NCI-H748 treated with DMSO at 0.1 percent for 48 hours (cell line): ENCODE data around the gene KRTAP25-1.

Source experiments
- DNase-seq: peaks from one replicate; lab custom pipeline; 2025; lab: John Stamatoyannopoulos, UW

Gene KRTAP25-1

GRCh38 chr21:30289215-30289614 is at the start of gene KRTAP25-1:
KRTAP25-1 (minus strand) TSS chr21:30289514; CDS start chr21:30289490, 24 bp downstream.
- DNase-seq, result no peak

GRCh38 chr21:30338717-30339116 is 49.4 kb upstream of the KRTAP25-1 start:
- DNase-seq, result no peak

- no peak for DNase-seq
These were observed 48.5 kb upstream of the KRTAP25-1 start for GRCh38 chr21:30337772-30338171.

- no peak for DNase-seq
These were observed 48.0 kb upstream of the KRTAP25-1 start, which contains the start of gene KRTAP27-1 for GRCh38 chr21:30337276-30337744. KRTAP27-1 (minus strand) TSS chr21:30337694; CDS start chr21:30337668, 26 bp downstream.

GRCh38 chr21:30336596-30336995 is 47.3 kb upstream of the KRTAP25-1 start:
- no peak for DNase-seq

GRCh38 chr21:30333736-30334135 is 44.4 kb upstream of the KRTAP25-1 start:
- no peak for DNase-seq

- no peak for DNase-seq
These were observed 43.4 kb upstream of the KRTAP25-1 start for GRCh38 chr21:30332681-30333080.

GRCh38 chr21:30329203-30329875 is 40.0 kb upstream of the KRTAP25-1 start:
- DNase-seq, result no peak

- no peak for DNase-seq
These were observed 37.1 kb upstream of the KRTAP25-1 start for GRCh38 chr21:30326390-30326789.

GRCh38 chr21:30320215-30320614 is 30.9 kb upstream of the KRTAP25-1 start, which contains the start of gene KRTAP26-1:
KRTAP26-1 (minus strand) TSS chr21:30320315; CDS start chr21:30320035, 280 bp downstream.
- no peak for DNase-seq

GRCh38 chr21:30315701-30316100 is 26.4 kb upstream of the KRTAP25-1 start:
- DNase-seq, result no peak

GRCh38 chr21:30306884-30307283 is 17.6 kb upstream of the KRTAP25-1 start:
- DNase-seq, result no peak

- no peak for DNase-seq
These were observed 15.8 kb upstream of the KRTAP25-1 start for GRCh38 chr21:30305136-30305535.

- DNase-seq, result no peak
These were observed 6.5 kb downstream of the KRTAP25-1 start, which contains the start of gene KRTAP24-1 for GRCh38 chr21:30282850-30283249. KRTAP24-1 (minus strand) TSS chr21:30282950; CDS start chr21:30282932, 18 bp downstream.

- DNase-seq, result no peak
These were observed 17.7 kb downstream of the KRTAP25-1 start for GRCh38 chr21:30271611-30272010.

- DNase-seq, result no peak
These were observed 18.2 kb downstream of the KRTAP25-1 start for GRCh38 chr21:30271156-30271555.

GRCh38 chr21:30269803-30270530 is 19.3 kb downstream of the KRTAP25-1 start:
- no peak for DNase-seq

GRCh38 chr21:30268608-30269197 is 20.6 kb downstream of the KRTAP25-1 start:
- no peak for DNase-seq

GRCh38 chr21:30257773-30258172 is 31.5 kb downstream of the KRTAP25-1 start:
- DNase-seq, result no peak

GRCh38 chr21:30256100-30256499 is 33.2 kb downstream of the KRTAP25-1 start:
- DNase-seq, result no peak

- DNase-seq, result no peak
These were observed 33.6 kb downstream of the KRTAP25-1 start for GRCh38 chr21:30255679-30256078.

GRCh38 chr21:30251781-30252180 is 37.5 kb downstream of the KRTAP25-1 start:
- DNase-seq, result no peak

- no peak for DNase-seq
These were observed 39.4 kb downstream of the KRTAP25-1 start for GRCh38 chr21:30249936-30250335.
